Raji (cell line): Measurements from ENCODE around the gene KIF26A.

ENCODE experiments used
- POLR2A ChIP-seq: IDR thresholded peaks from 2 replicates; pipeline ENCODE4 v1.6.1; 2011; ENCODE audit warnings: low read depth, low read length, control low read depth; ENCODE audit not compliant: insufficient read depth

Gene KIF26A

GRCh38 chr14:104098272-104099095 is 39.9 kb upstream of the KIF26A start:
- no peak for TF ChIP-seq POLR2A

- no peak for TF ChIP-seq POLR2A
These were observed 39.0 kb upstream of the KIF26A start for GRCh38 chr14:104099096-104100041.

GRCh38 chr14:104100171-104101085 is 38.0 kb upstream of the KIF26A start:
- no peak for TF ChIP-seq POLR2A

- no peak for TF ChIP-seq POLR2A
These were observed 37.2 kb upstream of the KIF26A start for GRCh38 chr14:104101086-104101621.

GRCh38 chr14:104101651-104102281 is 36.6 kb upstream of the KIF26A start:
- TF ChIP-seq POLR2A: no peak

- TF ChIP-seq POLR2A: no peak
These were observed 36.0 kb upstream of the KIF26A start for GRCh38 chr14:104102282-104102914.

- no peak for TF ChIP-seq POLR2A
These were observed 35.3 kb upstream of the KIF26A start for GRCh38 chr14:104103061-104103445.

GRCh38 chr14:104103446-104104075 is 34.8 kb upstream of the KIF26A start:
- TF ChIP-seq POLR2A: no peak

GRCh38 chr14:104104076-104104901 is 34.1 kb upstream of the KIF26A start:
- no peak for TF ChIP-seq POLR2A

- TF ChIP-seq POLR2A: no peak
These were observed 33.1 kb upstream of the KIF26A start for GRCh38 chr14:104105071-104105821.

GRCh38 chr14:104105822-104106470 is 32.4 kb upstream of the KIF26A start:
- TF ChIP-seq POLR2A: no peak

- no peak for TF ChIP-seq POLR2A
These were observed 31.9 kb upstream of the KIF26A start for GRCh38 chr14:104106471-104106991.
